Measurements from ENCODE around the gene KLHL2. TPM values are rescaled to one million over a fixed set of nuclear protein-coding genes. Genes with fewer than 3 reads are reported as not detected.

The KLHL2 gene
- total RNA-seq, 4 donors from 2014 or later, result 18.0 to 26.7 (median 23.8) TPM

- Histone ChIP-seq H3K4me3 (peak within 1 kb of the TSS; percentile 62 to 83 (median 82)), H3K9me3 (no peaks in the 10 kb centered on the region), H3K36me3 (peaks cover 0 to 5% (median 0%) of the 10 kb centered on the region in 3 donors), H3K4me1 (peaks cover 0 to 42% (median 9%) of the 10 kb centered on the region in 4 donors), H3K27me3 (no peaks in the 10 kb centered on the region), H3K27ac (peak within 1 kb of the TSS; percentile 84 to 93 (median 90))
- TF ChIP-seq CTCF (IDR thresholded peaks at IDR 0.05) (peak in 2 of 5 experiments; percentile 14 to 56), POLR2A (IDR thresholded peaks at IDR 0.05) (peak; percentile 39 to 83), EP300 (IDR thresholded peaks at IDR 0.05) (peak; percentile 90 to 96)
- 0% methylated on average over 36 to 56 of the region's 76 CpGs for WGBS, 2 donors
- peak; percentile 96 to 97 for DNase-seq (ENCODE audit: low spot score in 2 of 2)
These were observed 120.1 kb downstream of the KLHL2 start, which contains the start of gene MSMO1 for GRCh38 chr4:165327211-165328100. MSMO1 (plus strand) TSS chr4:165327669; CDS start chr4:165333371, 5,702 bp downstream.

GRCh38 chr4:165328101-165328425 lies 120.7 kb downstream of the KLHL2 start:
- H3K36me3 ChIP-seq, result peaks cover 0 to 5% (median 0%) of the 10 kb centered on the region in 3 donors
- DNase-seq (ENCODE audit: low spot score in 2 of 2), result no peak
- no peaks in the 10 kb centered on the region for H3K9me3 ChIP-seq
- H3K27me3 ChIP-seq, result no peaks in the 10 kb centered on the region
- 1% methylated on average over 7 of the region's 7 CpGs for WGBS, 2 donors
- peak overlapping the region; percentile 62 to 83 (median 82) for H3K4me3 ChIP-seq
- H3K27ac ChIP-seq, result peak overlapping the region; percentile 84 to 93 (median 89)
- TF ChIP-seq CTCF (IDR thresholded peaks at IDR 0.05), result no peak
- no peak for TF ChIP-seq POLR2A (IDR thresholded peaks at IDR 0.05)
- no peak for TF ChIP-seq EP300 (IDR thresholded peaks at IDR 0.05)
- H3K4me1 ChIP-seq, result peaks cover 0 to 45% (median 9%) of the 10 kb centered on the region in 4 donors

GRCh38 chr4:165328708-165329107 lies 121.3 kb downstream of the KLHL2 start:
- peaks cover 0 to 45% (median 9%) of the 10 kb centered on the region in 4 donors for H3K4me1 ChIP-seq
- H3K9me3 ChIP-seq, result no peaks in the 10 kb centered on the region
- TF ChIP-seq CTCF (IDR thresholded peaks at IDR 0.05), result no peak
- DNase-seq (ENCODE audit: low spot score in 2 of 2), result no peak
- peak overlapping the region; percentile 62 to 83 (median 82) for H3K4me3 ChIP-seq
- peaks cover 0 to 5% (median 0%) of the 10 kb centered on the region in 3 donors for H3K36me3 ChIP-seq
- peak overlapping the region; percentile 84 to 93 (median 89) for H3K27ac ChIP-seq
- 14 to 21% methylated on average over 4 of the region's 4 CpGs for WGBS, 2 donors
- H3K27me3 ChIP-seq, result no peaks in the 10 kb centered on the region

GRCh38 chr4:165330071-165330470 lies 122.7 kb downstream of the KLHL2 start:
- TF ChIP-seq POLR2A (IDR thresholded peaks at IDR 0.05), result no peak
- TF ChIP-seq EP300 (IDR thresholded peaks at IDR 0.05), result no peak
- no peak for TF ChIP-seq CTCF (IDR thresholded peaks at IDR 0.05)
- H3K9me3 ChIP-seq, result no peaks in the 10 kb centered on the region
- no peak overlapping the region for H3K4me3 ChIP-seq
- no peak overlapping the region for H3K27ac ChIP-seq
- DNase-seq (ENCODE audit: low spot score in 2 of 2), result no peak
- H3K27me3 ChIP-seq, result no peaks in the 10 kb centered on the region
- H3K36me3 ChIP-seq, result peaks cover 0 to 5% (median 0%) of the 10 kb centered on the region in 3 donors
- 90 to 93% methylated on average over 2 of the region's 2 CpGs for WGBS, 2 donors
- H3K4me1 ChIP-seq, result peaks cover 0 to 47% (median 9%) of the 10 kb centered on the region in 4 donors

GRCh38 chr4:165330666-165331065 lies 123.3 kb downstream of the KLHL2 start:
- H3K27ac ChIP-seq, result no peak overlapping the region
- H3K27me3 ChIP-seq, result no peaks in the 10 kb centered on the region
- no peak for DNase-seq (ENCODE audit: low spot score in 2 of 2)
- H3K36me3 ChIP-seq, result peaks cover 0 to 5% (median 0%) of the 10 kb centered on the region in 3 donors
- H3K4me1 ChIP-seq, result peaks cover 0 to 53% (median 9%) of the 10 kb centered on the region in 4 donors
- TF ChIP-seq POLR2A (IDR thresholded peaks at IDR 0.05) (no peak), EP300 (IDR thresholded peaks at IDR 0.05) (no peak), CTCF (IDR thresholded peaks at IDR 0.05) (no peak)
- H3K4me3 ChIP-seq, result no peak overlapping the region
- no peaks in the 10 kb centered on the region for H3K9me3 ChIP-seq
- WGBS, 2 donors, result 77 to 83% methylated on average over 5 of the region's 5 CpGs

Data from tibial nerve (tissue), 4 donors.